HFF-Myc (cell line): ENCODE data around the gene ETV6.

ENCODE experiments used
- DNase-seq: peaks from one replicate; pipeline ENCODE4 v3.0.0-alpha.2; 2011; ENCODE audit warnings: low read depth; ENCODE audit errors: extremely low read depth
- H3K4me3 ChIP-seq: replicated peaks from 2 replicates; pipeline ENCODE4 v1.5.1; 2011; ENCODE audit warnings: low read depth, mild to moderate bottlenecking, control low read depth, low read length
- TF ChIP-seq, protein P1 (sequence below): IDR thresholded peaks from 2 replicates; pipeline ENCODE4 v1.5.1; 2012; ENCODE audit warnings: mild to moderate bottlenecking, low read depth, low read length, control low read depth; ENCODE audit errors: missing control alignments

ETV6 gene

GRCh38 chr12:11807458-11807857, 158.0 kb downstream of the ETV6 start:
- TF ChIP-seq, protein P1, sequence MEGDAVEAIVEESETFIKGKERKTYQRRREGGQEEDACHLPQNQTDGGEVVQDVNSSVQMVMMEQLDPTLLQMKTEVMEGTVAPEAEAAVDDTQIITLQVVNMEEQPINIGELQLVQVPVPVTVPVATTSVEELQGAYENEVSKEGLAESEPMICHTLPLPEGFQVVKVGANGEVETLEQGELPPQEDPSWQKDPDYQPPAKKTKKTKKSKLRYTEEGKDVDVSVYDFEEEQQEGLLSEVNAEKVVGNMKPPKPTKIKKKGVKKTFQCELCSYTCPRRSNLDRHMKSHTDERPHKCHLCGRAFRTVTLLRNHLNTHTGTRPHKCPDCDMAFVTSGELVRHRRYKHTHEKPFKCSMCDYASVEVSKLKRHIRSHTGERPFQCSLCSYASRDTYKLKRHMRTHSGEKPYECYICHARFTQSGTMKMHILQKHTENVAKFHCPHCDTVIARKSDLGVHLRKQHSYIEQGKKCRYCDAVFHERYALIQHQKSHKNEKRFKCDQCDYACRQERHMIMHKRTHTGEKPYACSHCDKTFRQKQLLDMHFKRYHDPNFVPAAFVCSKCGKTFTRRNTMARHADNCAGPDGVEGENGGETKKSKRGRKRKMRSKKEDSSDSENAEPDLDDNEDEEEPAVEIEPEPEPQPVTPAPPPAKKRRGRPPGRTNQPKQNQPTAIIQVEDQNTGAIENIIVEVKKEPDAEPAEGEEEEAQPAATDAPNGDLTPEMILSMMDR: no peak
- DNase-seq: no peak

DNA sequence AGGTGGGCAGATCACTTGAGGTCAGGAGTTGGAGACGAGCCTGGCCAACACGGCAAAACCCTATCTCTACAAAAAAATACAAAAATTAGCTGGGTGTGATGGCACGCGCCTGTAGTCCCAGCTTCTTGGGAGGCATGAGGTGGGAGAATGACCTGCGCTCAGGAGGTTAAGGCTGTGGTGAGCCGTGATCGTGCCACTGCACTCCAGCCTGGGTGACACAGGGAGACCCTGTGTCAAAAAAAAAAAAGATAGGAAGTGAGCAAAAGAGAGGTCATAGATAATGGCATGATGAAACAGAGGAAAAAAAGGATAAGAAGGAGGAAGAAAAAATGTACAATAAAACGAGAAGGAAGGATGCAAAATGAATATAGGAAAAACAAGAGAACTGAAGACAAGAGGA, 159.5 kb downstream of the ETV6 start:
- DNase-seq: no peak
- H3K4me3 ChIP-seq: no peak overlapping the region
- TF ChIP-seq, protein P1: no peak

More at GRCh38 chr12:11807458-11807857, 158.0 kb downstream of the ETV6 start:
- no peak overlapping the region for H3K4me3 ChIP-seq

GRCh38 chr12:11810206-11810545, 160.7 kb downstream of the ETV6 start:
- no peak for DNase-seq
- TF ChIP-seq, protein P1: no peak
- no peak overlapping the region for H3K4me3 ChIP-seq

DNA sequence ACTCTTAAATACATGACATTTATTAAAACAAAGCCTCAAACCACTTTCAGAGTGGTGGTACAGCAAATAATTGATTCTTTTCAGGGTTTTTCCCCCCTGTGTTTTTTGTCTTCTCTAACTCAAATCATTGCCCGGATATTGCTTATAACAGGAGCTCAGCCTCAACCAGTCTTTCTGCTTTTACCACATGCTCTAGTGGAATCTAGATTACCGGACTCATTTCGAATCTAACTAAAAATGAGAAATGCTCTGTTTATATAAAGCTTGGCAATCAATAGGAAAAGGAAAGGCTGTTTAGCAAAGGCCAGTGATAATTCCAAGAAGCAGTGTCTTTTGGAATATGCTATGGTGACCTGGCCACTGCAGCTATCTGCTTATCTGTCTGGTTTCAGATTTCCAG, 161.5 kb downstream of the ETV6 start:
- TF ChIP-seq, protein P1: no peak
- no peak overlapping the region for H3K4me3 ChIP-seq
- no peak for DNase-seq

DNA sequence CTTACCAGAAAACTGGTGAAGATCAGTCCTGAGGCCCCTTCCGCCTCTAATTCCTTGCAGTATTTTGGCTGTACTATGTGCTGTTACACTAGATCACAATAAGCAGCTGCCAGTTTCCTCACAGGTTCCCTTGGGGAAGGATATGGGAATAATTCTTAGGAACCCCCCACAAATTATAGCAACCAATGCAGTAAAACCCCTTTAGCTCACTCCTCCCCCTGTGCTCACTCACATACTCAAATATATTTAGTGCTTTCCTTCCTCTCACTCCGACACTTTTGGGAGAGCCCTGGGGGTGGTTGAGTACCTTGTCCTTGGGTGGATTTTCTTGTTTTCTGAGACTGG, 162.7 kb downstream of the ETV6 start:
- DNase-seq: no peak
- H3K4me3 ChIP-seq: no peak overlapping the region
- TF ChIP-seq, protein P1: no peak

DNA sequence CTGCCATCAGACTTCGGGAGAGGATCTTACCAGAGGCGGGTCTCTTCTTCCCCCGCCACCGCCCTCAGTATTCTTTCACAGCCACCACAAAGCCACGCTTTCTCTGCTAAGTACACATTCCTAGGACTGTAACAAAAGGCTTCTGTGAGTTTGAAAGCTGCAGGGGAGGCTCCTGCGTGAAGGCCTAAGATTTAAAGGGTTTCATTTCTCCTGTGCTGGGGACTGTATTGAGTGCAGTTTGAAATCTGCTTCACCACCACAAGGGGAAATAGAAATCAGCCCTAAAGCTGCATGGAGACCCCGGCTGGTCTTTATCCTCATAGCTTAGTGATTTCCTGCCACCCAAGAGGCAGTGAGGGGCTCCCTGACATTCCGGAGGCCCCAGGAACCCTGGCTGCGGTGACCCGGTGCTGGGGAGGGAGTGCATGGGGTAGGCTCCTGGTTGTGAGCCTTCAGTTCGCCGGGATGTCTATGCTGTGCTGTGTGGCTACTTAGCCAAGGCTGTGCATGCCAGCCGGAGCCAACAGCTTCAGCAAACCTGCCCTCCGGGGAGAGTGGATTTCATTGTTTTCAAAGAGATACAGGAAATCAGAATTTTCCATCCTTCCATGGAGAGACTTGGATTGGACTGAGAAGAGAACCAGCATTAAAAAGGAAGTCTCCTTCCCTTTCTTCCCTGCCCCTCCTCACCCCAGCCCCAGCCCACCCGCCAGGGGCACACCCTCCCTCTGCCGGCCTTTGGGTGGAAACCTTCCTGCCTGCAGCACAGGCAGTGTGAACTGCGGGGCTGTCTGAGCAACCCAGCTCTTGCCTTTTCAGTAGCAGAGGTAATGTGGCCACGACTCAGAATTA, 163.3 kb downstream of the ETV6 start:
- TF ChIP-seq, protein P1: no peak
- no peak overlapping the region for H3K4me3 ChIP-seq
- no peak for DNase-seq

GRCh38 chr12:11813438-11813813, 164.0 kb downstream of the ETV6 start:
- H3K4me3 ChIP-seq: no peak overlapping the region
- no peak for DNase-seq
- TF ChIP-seq, protein P1: no peak
